GM12878 (cell line): Measurements from ENCODE around the gene AK8. TPM values are rescaled to one million over a fixed set of nuclear protein-coding genes. Genes with fewer than 3 reads are reported as not detected.

Experiments
- ASH2L ChIP-seq: fragments of 300-600, 200-600 bp; sonication (generic); IDR thresholded peaks from 2 replicates; pipeline ENCODE4 v1.6.1; 2017; ENCODE audit warnings: low read depth, mild to moderate bottlenecking, borderline replicate concordance
- ATF7 ChIP-seq: fragments of 450-650 bp; IDR thresholded peaks from 2 replicates; pipeline ENCODE4 v1.6.1; 2016; ENCODE audit warnings: low read depth, mild to moderate bottlenecking
- BMI1 ChIP-seq: fragments of 450-650 bp; IDR thresholded peaks from 2 replicates; pipeline ENCODE4 v1.6.1; 2016; ENCODE audit warnings: mild to moderate bottlenecking, moderate library complexity, borderline replicate concordance
- CBX5 ChIP-seq: sonication (generic); IDR thresholded peaks from 2 replicates; pipeline ENCODE4 v1.6.1; 2016; ENCODE audit warnings: low read depth, moderate library complexity, mild to moderate bottlenecking, inconsistent platforms
- CHD2 ChIP-seq: IDR thresholded peaks from 2 replicates; pipeline ENCODE4 v1.6.1; 2011; ENCODE audit warnings: low read depth, low read length, improper control_type of control experiment, borderline replicate concordance
- CHD4 ChIP-seq: fragments of 200-600 bp; sonication (generic); IDR thresholded peaks from 2 replicates; pipeline ENCODE4 v1.6.1; 2016; ENCODE audit warnings: mild to moderate bottlenecking
- EED ChIP-seq: sonication (generic); IDR thresholded peaks from 2 replicates; pipeline ENCODE4 v1.6.1; 2016; ENCODE audit warnings: antibody characterized with exemption, low read depth
- ETV6 ChIP-seq, 2 experiments: fragments of 450-650 bp in 1 of 2; IDR thresholded peaks in 1 of 2; conservative IDR thresholded peaks in 1 of 2; 2 replicates each; pipeline ENCODE4 v1.6.1; 2014; ENCODE audit warnings: antibody characterized with exemption in 1 of 2, borderline replicate concordance in 1 of 2, low read depth in 1 of 2, mild to moderate bottlenecking in 1 of 2, moderate library complexity in 1 of 2
- NBN ChIP-seq: fragments of 450-650 bp; IDR thresholded peaks from 2 replicates; pipeline ENCODE4 v1.6.1; 2016
- NFYA ChIP-seq: IDR thresholded peaks from 2 replicates; pipeline ENCODE4 v1.6.1; 2011; ENCODE audit warnings: low read depth, mild to moderate bottlenecking, low read length, improper control_type of control experiment, borderline replicate concordance
- NKRF ChIP-seq: fragments of 450-650 bp; conservative IDR thresholded peaks from 2 replicates; pipeline ENCODE4 v1.6.1; 2017; ENCODE audit warnings: mild to moderate bottlenecking, moderate library complexity
- PBX3 ChIP-seq: IDR thresholded peaks from 2 replicates; pipeline ENCODE4 v1.6.1; 2011; ENCODE audit warnings: mild to moderate bottlenecking, low read depth, low read length, moderate library complexity; ENCODE audit not compliant: insufficient replicate concordance
- PML ChIP-seq: IDR thresholded peaks from 2 replicates; pipeline ENCODE4 v1.6.1; 2012; ENCODE audit warnings: low read length, inconsistent platforms
- SIN3A ChIP-seq: IDR thresholded peaks from 2 replicates; pipeline ENCODE4 v1.6.1; 2012; ENCODE audit warnings: low read depth, low read length, improper control_type of control experiment
- TCF12 ChIP-seq: IDR thresholded peaks from 2 replicates; pipeline ENCODE4 v1.6.1; 2011; ENCODE audit warnings: low read depth, mild to moderate bottlenecking, low read length
- YY1 ChIP-seq: IDR thresholded peaks from 2 replicates; pipeline ENCODE4 v1.6.1; 2011; ENCODE audit warnings: low read depth, mild to moderate bottlenecking, low read length
- ZNF24 ChIP-seq: fragments of 450-650 bp; IDR thresholded peaks from 2 replicates; pipeline ENCODE4 v1.6.1; 2017; ENCODE audit warnings: antibody characterized with exemption, mild to moderate bottlenecking
- polyA plus RNA-seq, 11 experiments: library from polyadenylated mRNA; depleted of rRNA in 4 of 11; unstranded in 6 of 11; stranded (reverse) in 5 of 11; fragments of >200 nt; fragmentation: Nextera tagmentation in 4 of 11; fragmentation: Illumina TruSeq in 1 of 11; extraction: Ambion mirVana in 4 of 11; extraction: Trizol in 1 of 11; gene quantifications; 1 replicate in 1 of 11; 2 replicates in 10 of 11; pipeline versions ENCODE4 v1.2.1 to v1.2.3, GENCODE V29; 2011 to 2016; ENCODE audit warnings: inconsistent platforms in 2 of 11, missing spikeins in 2 of 11, low read depth in 1 of 11
- total RNA-seq, 4 experiments: library from RNA; depleted of rRNA in 3 of 4; stranded (reverse); fragments of >200 nt in 3 of 4; fragmentation: Illumina TruSeq in 1 of 4; extraction: Trizol in 1 of 4; gene quantifications; 2 replicates each; pipeline versions ENCODE4 v1.2.1 to v1.2.3, GENCODE V29; 2013 to 2021
- TF ChIP-seq, protein P1 (sequence below): fragments of 450-650 bp; IDR thresholded peaks from 2 replicates; pipeline ENCODE4 v1.6.1; 2017; ENCODE audit warnings: mild to moderate bottlenecking
- TF ChIP-seq, protein P2 (sequence below): fragments of 450-650 bp; IDR thresholded peaks from 2 replicates; pipeline ENCODE4 v1.6.1; 2017; ENCODE audit warnings: low read depth, mild to moderate bottlenecking, moderate library complexity
- TF ChIP-seq, protein P3 (sequence below): IDR thresholded peaks from 2 replicates; pipeline ENCODE4 v1.6.1; 2012; ENCODE audit warnings: low read depth, low read length, improper control_type of control experiment

The AK8 gene
- total and polyA plus RNA-seq, 10 of the 15 experiments (the other 5 are each of a cell fraction or from before 2014, with no cell fraction given): 0.03 to 0.12 (median 0.06) TPM; not detected in 5

DNA sequence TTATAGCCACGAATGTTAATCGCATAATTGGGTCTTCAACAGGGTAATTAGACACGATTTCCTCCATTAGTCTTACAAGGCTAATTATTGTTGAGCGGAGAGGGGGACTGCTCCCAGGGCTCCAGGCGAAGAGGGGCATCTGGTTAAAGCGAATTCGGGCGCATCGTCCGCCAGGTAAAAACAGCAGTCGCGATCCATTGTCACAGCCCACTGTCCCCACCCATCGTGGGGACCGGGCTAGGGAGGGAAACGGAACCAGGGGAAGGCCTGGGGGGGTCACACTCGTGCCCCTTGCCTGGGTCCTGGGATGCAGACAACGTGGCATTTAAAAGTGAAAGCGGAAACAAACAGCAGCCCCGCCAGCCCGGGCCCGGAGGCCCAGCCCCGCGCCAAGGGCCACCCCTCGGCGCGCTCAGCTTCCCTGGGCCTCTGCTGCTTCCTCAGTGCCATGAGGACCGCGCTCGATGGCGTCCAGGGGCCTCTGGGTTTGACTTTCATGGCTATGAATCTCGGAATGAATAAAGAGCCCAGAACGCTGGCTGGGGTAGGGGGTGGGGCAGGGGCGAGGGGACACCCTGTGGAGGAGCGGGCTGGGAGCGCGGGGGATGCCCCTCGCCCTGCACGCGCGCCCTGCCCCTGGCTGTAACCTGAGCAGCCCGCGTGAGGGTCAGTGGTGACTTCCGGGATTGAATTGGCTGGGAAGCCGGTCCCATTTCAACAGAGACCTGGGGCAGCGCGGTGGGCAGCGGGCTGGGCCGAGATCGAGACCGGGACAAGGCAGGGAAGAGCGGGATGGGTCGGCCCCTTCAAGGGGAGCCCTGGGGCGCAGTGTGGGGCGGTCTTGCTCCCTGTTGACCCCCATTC, 107.9 kb downstream of the AK8 start (continued):
- TF ChIP-seq, protein P1, sequence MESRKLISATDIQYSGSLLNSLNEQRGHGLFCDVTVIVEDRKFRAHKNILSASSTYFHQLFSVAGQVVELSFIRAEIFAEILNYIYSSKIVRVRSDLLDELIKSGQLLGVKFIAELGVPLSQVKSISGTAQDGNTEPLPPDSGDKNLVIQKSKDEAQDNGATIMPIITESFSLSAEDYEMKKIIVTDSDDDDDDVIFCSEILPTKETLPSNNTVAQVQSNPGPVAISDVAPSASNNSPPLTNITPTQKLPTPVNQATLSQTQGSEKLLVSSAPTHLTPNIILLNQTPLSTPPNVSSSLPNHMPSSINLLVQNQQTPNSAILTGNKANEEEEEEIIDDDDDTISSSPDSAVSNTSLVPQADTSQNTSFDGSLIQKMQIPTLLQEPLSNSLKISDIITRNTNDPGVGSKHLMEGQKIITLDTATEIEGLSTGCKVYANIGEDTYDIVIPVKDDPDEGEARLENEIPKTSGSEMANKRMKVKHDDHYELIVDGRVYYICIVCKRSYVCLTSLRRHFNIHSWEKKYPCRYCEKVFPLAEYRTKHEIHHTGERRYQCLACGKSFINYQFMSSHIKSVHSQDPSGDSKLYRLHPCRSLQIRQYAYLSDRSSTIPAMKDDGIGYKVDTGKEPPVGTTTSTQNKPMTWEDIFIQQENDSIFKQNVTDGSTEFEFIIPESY: no peak
- TF ChIP-seq PML: no peak
- TF ChIP-seq, protein P2, sequence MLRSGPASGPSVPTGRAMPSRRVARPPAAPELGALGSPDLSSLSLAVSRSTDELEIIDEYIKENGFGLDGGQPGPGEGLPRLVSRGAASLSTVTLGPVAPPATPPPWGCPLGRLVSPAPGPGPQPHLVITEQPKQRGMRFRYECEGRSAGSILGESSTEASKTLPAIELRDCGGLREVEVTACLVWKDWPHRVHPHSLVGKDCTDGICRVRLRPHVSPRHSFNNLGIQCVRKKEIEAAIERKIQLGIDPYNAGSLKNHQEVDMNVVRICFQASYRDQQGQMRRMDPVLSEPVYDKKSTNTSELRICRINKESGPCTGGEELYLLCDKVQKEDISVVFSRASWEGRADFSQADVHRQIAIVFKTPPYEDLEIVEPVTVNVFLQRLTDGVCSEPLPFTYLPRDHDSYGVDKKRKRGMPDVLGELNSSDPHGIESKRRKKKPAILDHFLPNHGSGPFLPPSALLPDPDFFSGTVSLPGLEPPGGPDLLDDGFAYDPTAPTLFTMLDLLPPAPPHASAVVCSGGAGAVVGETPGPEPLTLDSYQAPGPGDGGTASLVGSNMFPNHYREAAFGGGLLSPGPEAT: no peak
- peak; percentile 48; the same call in 1 of the 2 replicates for TF ChIP-seq NBN
- no peak for TF ChIP-seq ETV6 (conservative IDR thresholded peaks at IDR 0.05 in 1 of 2, IDR thresholded peaks at IDR 0.05 in 1 of 2; ENCODE audit: borderline replicate concordance in 1 of 2, low read depth in 1 of 2)
- no peak for TF ChIP-seq CHD2
- TF ChIP-seq ASH2L: peak; percentile 57; the same call in 1 of the 2 replicates
- peak; percentile 62; the same call in 1 of the 2 replicates for TF ChIP-seq YY1
- TF ChIP-seq PBX3: no peak
- TF ChIP-seq EED: no peak
- peak; percentile 47; the same call in 1 of the 2 replicates for TF ChIP-seq NKRF
- no peak for TF ChIP-seq BMI1
- TF ChIP-seq ATF7: no peak
- TF ChIP-seq, protein P3, sequence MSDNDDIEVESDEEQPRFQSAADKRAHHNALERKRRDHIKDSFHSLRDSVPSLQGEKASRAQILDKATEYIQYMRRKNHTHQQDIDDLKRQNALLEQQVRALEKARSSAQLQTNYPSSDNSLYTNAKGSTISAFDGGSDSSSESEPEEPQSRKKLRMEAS: peak; percentile 71
- no peak for TF ChIP-seq CHD4
- TF ChIP-seq ZNF24: no peak
- no peak for TF ChIP-seq NFYA
- peak; percentile 37; the same call in 1 of the 2 replicates for TF ChIP-seq SIN3A
- TF ChIP-seq CBX5: no peak
- TF ChIP-seq TCF12: no peak
